Measurements from ENCODE around the gene MBTPS1.

The MBTPS1 gene

DNA sequence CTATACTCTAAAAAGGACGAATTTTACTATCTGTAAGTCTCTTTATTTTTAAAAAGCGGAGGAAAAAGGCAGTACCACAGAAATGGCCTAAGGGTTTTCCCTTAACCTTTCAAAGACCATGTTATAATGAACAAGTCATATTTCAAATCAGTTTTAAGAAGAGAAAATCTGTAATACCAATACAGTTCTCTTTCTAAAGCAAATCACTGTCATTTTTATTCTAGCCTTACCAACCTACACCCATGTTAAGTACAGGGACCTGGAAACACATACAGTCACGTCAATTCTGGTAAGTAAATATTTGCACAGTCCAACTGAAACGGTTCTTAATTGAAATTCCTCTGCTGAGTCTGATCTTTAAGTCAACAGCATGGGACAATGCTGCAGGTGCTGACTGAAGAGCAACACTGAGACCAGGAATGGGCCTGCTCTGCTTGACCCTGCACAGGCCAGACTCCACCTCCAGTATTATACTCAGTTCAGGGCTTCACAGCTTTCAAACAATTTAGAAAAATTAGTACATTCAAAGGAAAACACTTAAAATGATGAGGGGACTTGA lies 20.2 kb downstream of the MBTPS1 start:
- Mint-ChIP-seq H3K4me1 (ENCODE audit: low read depth) (peaks cover 13% of the 10 kb centered on the region), H3K27me3 (no peaks in the 10 kb centered on the region), H3K36me3 (ENCODE audit: low read depth) (peaks cover 45% of the 10 kb centered on the region), H3K4me3 (no peak overlapping the region), H3K27ac (no peak overlapping the region), H3K9me3 (no peaks in the 10 kb centered on the region)

DNA sequence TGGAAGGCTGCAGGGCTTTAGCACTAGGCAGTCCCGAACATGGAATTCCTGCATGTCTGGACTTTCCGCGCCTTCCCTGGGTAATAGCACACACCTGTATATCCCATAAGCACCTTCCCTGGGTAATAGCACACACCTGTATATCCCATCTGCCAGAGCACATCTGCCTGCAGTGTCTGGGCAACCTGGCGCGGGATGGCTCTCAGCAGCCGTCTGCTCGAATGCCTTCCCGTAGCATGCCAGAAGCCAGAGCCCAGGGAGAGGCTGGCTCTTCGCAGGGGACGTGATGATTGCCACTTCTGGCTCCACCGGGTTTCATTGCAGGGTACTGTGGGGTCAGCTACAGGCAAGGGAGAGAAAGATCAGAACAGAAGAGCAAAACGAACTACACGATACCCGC lies 21.3 kb downstream of the MBTPS1 start:
- Mint-ChIP-seq H3K27me3 (no peaks in the 10 kb centered on the region), H3K36me3 (ENCODE audit: low read depth) (peaks cover 56% of the 10 kb centered on the region), H3K4me1 (ENCODE audit: low read depth) (peaks cover 13% of the 10 kb centered on the region), H3K4me3 (no peak overlapping the region), H3K27ac (no peak overlapping the region), H3K9me3 (no peaks in the 10 kb centered on the region)

DNA sequence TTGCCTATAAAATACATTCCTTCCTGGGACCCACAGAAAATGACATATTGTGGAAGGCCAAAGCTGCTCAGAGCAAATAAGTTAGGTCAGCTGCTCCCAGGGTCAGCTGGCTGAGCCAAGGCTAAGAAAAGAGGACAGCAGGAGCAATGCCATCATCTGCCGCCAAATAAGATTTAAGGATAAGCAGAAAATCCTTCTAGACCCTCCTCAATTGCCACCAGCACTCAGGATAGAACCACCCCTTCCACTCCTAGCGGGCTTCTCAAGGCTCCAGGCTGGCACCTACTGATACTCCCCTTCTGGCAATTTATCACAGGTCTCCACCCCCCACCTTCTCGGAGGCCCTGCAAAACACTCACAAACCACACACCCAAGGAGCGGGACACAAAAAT lies 22.9 kb downstream of the MBTPS1 start:
- no peaks in the 10 kb centered on the region for H3K27me3 Mint-ChIP-seq
- peaks cover 12% of the 10 kb centered on the region for H3K4me1 Mint-ChIP-seq (ENCODE audit: low read depth)
- H3K36me3 Mint-ChIP-seq (ENCODE audit: low read depth): peaks cover 60% of the 10 kb centered on the region
- H3K9me3 Mint-ChIP-seq: no peaks in the 10 kb centered on the region
- no peak overlapping the region for H3K27ac Mint-ChIP-seq
- H3K4me3 Mint-ChIP-seq: no peak overlapping the region

DNA sequence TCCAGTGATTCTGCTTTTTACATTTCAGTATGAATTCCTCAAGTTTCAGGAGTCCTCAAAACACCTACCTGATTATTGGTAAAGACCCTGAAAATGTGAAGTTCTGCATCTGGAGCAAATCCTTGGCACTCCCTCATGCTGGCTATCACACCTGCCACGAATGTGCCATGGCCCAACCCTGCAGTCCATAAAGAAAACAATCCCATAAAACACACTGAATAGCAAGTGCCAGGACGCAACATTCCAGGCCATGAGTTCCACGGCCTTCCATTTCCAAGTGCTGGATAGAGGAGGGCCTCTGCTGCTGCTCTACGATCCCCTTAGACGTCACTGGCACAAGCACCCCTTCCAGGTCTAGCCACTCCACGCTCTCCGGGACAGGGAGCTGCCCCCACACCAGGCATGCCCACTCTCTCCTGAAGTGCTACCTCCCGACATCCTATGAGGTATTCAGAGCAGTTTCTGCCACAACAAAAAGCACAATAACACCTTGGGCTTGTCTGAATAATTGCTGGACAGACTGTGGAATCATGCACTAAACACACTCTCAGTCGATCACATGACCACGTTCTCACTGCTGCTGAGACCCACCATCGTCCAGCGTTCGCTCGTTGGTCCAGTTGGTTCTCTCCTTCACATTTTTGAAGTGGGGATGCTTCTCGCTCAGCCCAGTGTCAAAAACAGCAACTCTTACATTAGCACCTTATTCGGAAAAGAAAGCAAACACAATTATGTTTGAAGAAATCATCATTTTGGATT lies 23.4 kb downstream of the MBTPS1 start:
- H3K9me3 Mint-ChIP-seq: no peaks in the 10 kb centered on the region
- no peak overlapping the region for H3K4me3 Mint-ChIP-seq
- no peak overlapping the region for H3K27ac Mint-ChIP-seq
- no peaks in the 10 kb centered on the region for H3K27me3 Mint-ChIP-seq
- peaks cover 62% of the 10 kb centered on the region for H3K36me3 Mint-ChIP-seq (ENCODE audit: low read depth)
- H3K4me1 Mint-ChIP-seq (ENCODE audit: low read depth): peaks cover 14% of the 10 kb centered on the region

DNA sequence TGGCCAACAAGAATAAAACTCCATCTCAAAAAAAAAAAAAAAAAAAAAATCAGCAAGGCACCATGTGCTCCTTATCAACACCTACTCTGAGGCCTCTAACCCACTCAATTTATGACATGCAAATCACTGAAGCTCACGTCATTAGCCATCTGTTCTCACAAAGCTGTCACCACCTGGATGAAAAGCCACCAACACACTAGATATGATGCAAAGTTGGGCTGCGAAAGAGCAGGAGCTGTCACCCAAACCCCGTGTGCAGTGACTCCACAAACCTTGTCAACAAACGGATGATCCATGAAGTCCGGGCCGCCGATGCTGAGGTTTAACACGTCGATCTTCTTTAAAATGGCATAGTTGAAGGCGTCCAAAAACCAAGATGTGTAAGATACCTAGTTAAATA lies 25.3 kb downstream of the MBTPS1 start:
- Mint-ChIP-seq H3K27me3 (no peaks in the 10 kb centered on the region), H3K4me1 (ENCODE audit: low read depth) (peaks cover 30% of the 10 kb centered on the region), H3K4me3 (no peak overlapping the region), H3K36me3 (ENCODE audit: low read depth) (peaks cover 62% of the 10 kb centered on the region), H3K9me3 (no peaks in the 10 kb centered on the region), H3K27ac (no peak overlapping the region)

DNA sequence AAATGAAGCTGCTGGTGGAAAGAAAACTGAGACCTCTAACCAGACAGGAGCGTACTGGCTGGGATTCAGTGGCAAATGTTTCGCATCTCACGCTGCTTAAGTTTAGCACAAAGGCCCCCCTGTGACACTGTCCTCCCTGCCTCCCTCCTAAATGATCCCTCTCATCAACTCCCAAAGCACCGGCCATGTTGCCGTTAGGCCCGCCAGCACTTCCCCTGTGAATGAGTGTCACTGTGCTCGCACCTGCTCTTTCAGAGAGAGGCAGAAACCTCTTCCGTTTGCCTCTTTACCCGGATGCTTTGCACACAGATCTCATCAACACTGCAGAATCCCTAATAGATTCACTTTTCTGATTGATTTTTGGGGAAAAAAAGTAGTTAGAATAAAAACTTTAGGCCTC lies 26.5 kb downstream of the MBTPS1 start:
- no peak overlapping the region for H3K27ac Mint-ChIP-seq
- H3K4me3 Mint-ChIP-seq: no peak overlapping the region
- no peaks in the 10 kb centered on the region for H3K9me3 Mint-ChIP-seq
- H3K27me3 Mint-ChIP-seq: no peaks in the 10 kb centered on the region
- peaks cover 40% of the 10 kb centered on the region for H3K4me1 Mint-ChIP-seq (ENCODE audit: low read depth)
- peaks cover 69% of the 10 kb centered on the region for H3K36me3 Mint-ChIP-seq (ENCODE audit: low read depth)

DNA sequence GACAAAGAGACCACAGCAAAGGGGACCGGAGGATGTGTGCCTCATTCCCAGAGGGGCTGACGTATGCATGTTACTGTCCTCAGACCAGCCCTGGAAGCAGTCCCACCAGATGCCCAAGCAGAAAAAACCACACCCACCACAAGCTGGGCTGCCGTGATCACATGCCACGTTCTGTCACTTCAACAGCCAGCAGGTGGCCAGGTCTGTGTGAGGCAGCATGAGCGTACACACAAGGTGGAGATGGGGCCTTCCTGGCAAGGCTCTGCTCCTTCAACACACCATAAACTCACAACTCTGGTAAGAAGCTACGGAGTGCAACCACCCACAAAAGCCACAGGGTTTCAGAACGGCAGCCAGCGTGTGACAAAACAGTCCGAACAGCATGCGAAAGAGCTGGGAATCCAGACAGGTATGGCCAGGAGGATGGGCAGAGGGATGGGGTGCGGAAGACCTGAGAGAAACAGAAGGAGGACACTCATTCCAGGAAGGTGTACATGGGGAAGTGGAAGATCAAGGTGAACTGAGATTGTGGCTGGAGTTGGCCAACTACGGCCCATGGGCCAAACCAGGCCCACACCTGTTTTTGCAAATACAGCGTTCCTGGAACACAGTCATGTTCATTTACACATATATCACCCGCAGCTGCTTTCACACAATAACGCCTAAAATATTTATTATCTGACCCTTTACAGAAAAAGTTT lies 27.9 kb downstream of the MBTPS1 start:
- Mint-ChIP-seq H3K27ac (peak overlapping the region; percentile 66), H3K36me3 (ENCODE audit: low read depth) (peaks cover 60% of the 10 kb centered on the region), H3K9me3 (no peaks in the 10 kb centered on the region), H3K4me1 (ENCODE audit: low read depth) (peaks cover 47% of the 10 kb centered on the region), H3K4me3 (no peak overlapping the region), H3K27me3 (no peaks in the 10 kb centered on the region)

DNA sequence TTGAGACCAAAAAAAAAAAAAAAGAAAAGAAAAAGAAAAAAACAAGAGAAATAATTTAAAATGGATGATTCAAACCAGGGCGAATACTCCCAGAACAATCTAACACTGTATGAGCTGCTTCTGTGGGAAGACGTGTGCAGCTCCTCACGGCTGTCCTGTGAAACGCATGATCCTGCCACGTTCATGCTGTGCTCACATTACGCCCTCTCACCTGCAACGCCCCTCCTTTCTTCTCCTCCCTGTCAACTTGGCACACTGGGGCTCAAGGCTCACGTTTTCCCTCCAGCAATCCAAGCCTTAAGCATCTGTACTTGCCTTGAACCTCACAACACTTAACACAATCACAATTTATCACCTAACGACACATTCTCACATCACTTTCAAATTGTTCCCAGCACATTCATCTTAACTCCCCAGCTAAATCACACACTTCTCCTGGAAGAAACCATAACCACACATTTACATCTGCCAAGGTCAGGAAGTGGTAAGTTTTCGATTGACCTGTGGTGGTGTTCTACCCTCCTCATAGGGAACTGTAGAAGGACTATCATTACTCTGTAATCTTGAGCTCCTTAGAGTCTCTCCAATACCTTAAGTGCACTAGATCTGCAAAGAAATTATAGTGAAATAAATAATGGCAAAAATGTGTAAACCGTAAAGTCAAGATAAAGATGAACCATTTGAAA lies 29.1 kb downstream of the MBTPS1 start:
- Mint-ChIP-seq H3K27ac (peak overlapping the region; percentile 12), H3K4me3 (peak overlapping the region; percentile 33), H3K9me3 (no peaks in the 10 kb centered on the region), H3K27me3 (no peaks in the 10 kb centered on the region), H3K4me1 (ENCODE audit: low read depth) (peaks cover 47% of the 10 kb centered on the region), H3K36me3 (ENCODE audit: low read depth) (peaks cover 55% of the 10 kb centered on the region)

DNA sequence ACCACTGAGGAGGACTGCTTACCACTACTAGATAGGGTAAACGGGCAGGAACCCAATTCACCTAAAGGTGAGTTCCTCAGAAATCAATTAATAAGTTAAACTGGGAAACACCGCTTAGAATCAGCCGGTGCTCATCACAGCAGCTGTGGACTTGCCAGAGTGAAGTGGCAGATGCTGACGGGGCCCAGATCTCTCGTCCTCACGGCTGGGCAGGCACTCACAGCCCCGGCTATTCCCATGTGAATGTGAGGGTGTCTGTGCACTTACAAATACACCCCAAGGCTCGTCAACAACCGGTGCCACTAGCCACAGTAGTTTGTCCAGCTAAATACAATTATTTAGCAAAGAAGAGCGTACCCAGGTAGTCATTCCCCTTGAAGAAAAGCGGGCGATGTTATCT lies 29.7 kb downstream of the MBTPS1 start:
- Mint-ChIP-seq H3K4me1 (ENCODE audit: low read depth) (peaks cover 47% of the 10 kb centered on the region), H3K27me3 (no peaks in the 10 kb centered on the region), H3K4me3 (no peak overlapping the region), H3K9me3 (no peaks in the 10 kb centered on the region), H3K27ac (no peak overlapping the region), H3K36me3 (ENCODE audit: low read depth) (peaks cover 54% of the 10 kb centered on the region)

DNA sequence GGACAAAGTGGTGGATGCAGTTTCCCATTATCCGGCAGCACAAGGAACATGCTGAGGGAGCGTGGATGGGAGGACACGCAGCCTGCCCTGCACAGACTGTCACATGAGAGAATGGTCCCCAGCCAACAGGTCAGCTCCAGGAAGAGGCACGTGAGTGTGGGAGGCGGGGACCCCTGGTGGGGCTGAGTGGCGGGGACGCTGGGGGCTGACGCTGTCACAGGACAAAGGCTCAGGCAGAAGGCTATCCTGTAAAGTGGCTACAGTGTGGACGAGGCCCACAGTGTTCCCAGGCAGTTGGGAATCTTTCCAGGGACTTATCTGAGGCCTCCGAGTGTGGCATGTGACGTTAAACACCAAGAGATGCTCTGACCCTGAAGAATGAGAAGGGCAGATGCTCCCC lies 30.4 kb downstream of the MBTPS1 start:
- peaks cover 47% of the 10 kb centered on the region for H3K4me1 Mint-ChIP-seq (ENCODE audit: low read depth)
- no peaks in the 10 kb centered on the region for H3K27me3 Mint-ChIP-seq
- no peak overlapping the region for H3K27ac Mint-ChIP-seq
- H3K4me3 Mint-ChIP-seq: peak overlapping the region; percentile 31
- no peaks in the 10 kb centered on the region for H3K9me3 Mint-ChIP-seq
- H3K36me3 Mint-ChIP-seq (ENCODE audit: low read depth): peaks cover 55% of the 10 kb centered on the region

DNA sequence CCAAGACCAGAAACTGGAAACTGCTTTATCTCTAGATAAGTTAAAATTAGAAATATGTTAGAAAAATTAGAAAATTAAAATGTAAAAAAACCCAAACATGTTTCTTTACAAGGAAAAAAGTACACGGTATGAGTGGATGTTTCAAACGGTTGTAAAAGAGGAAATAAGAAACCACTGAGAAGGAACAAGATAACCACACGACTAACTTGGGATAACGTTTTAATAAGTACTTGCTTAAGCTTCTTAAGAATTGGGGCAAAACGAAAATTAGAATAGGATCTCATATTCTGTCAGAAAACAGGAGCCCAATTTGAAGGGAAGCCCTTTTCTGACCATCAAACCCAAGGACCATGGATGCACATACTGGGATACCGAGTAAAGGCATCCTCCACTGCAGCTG lies 31.0 kb downstream of the MBTPS1 start:
- Mint-ChIP-seq H3K4me1 (ENCODE audit: low read depth) (peaks cover 47% of the 10 kb centered on the region), H3K27me3 (no peaks in the 10 kb centered on the region), H3K36me3 (ENCODE audit: low read depth) (peaks cover 55% of the 10 kb centered on the region), H3K27ac (peak overlapping the region; percentile 57), H3K4me3 (peak overlapping the region; percentile 31), H3K9me3 (no peaks in the 10 kb centered on the region)

DNA sequence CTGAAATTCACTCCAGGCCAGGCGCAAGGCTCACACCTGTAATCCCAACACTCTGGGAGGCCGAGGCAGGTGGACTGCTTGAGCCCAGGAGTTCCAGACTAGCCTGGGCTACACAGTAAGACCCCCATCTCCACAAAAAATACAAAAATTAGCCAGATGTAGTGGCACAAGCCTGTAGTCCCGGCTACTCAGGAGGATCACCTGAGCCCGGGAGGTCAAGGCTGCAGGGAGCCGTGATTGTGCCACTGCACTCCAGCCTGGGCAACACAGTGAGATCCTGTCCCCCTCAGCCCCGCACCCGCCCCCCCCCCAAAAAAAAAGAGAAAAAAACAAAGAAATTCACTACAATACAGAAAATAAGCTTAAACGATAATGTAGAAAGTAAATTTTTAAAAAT lies 31.5 kb downstream of the MBTPS1 start:
- Mint-ChIP-seq H3K27me3 (no peaks in the 10 kb centered on the region), H3K4me1 (ENCODE audit: low read depth) (peaks cover 47% of the 10 kb centered on the region), H3K36me3 (ENCODE audit: low read depth) (peaks cover 53% of the 10 kb centered on the region), H3K4me3 (no peak overlapping the region), H3K9me3 (no peaks in the 10 kb centered on the region), H3K27ac (no peak overlapping the region)

DNA sequence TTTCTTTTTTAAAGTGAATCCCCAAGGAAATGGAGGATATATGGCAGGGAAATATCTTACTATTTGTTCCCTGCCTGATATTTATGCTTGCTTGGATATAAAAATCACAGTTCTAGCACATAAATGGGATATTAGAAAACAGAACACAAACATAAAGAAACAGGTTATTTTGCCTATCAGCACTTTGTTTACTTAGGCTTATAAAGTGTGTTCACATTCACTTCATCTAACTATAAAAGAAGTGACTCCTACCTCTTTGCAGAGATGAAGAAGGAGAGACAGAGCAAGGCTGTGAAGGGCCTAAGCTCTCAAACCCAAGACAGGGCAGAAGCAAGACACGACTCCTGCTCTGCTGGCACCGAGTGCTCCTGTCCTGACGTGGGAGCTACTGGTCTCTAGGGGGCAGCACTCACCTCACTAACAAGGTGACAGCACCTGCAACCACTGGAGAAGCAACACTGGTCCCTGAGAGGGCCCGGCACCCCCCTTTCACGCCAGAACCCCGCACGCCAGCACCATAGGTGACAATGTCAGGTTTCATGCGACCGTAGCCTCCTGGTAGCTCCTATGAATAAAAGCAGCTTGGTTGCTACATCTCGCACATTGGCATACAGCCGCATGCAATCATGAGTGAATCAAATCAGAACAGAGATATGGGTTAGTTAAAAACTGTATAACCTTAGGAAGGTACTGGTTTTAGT lies 32.0 kb downstream of the MBTPS1 start:
- Mint-ChIP-seq H3K27me3 (no peaks in the 10 kb centered on the region), H3K36me3 (ENCODE audit: low read depth) (peaks cover 57% of the 10 kb centered on the region), H3K9me3 (no peaks in the 10 kb centered on the region), H3K27ac (no peak overlapping the region), H3K4me1 (ENCODE audit: low read depth) (peaks cover 47% of the 10 kb centered on the region), H3K4me3 (no peak overlapping the region)

DNA sequence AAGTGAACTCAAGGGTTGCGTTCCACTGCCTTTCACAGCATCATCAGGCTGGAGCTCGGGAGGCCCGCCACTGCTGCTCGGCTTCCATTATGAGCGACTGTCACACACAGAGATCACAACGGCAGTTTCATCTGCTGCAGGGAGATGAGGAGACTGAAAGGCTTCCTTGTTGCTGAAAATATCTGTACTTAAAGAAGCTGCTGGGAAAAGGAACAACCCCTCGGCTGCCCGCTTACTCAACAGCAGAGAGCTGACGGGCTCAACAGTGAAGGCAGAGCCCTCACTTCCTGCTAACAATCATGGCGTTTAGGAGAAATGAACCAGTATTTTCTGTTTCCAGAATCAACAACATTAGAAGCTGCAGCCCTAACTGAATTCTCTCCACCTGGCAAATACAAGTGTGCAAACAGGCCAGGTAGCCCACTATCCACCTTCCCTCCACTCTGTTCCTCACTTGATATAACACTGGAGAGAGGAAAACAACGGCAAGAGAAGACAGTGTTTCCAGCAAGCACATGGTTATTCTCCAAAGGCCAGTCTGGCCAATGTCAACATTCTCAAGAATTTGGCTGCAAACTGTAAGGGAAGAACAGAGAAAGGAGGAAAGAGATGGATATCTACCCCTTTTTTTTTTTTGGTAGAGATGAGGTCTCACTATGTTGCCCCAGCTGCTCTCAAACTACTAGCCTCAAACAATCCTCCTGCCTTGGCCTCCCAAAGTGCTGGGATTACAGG lies 33.7 kb downstream of the MBTPS1 start:
- Mint-ChIP-seq H3K27ac (no peak overlapping the region), H3K4me1 (ENCODE audit: low read depth) (peaks cover 30% of the 10 kb centered on the region), H3K4me3 (no peak overlapping the region), H3K27me3 (no peaks in the 10 kb centered on the region), H3K36me3 (ENCODE audit: low read depth) (peaks cover 51% of the 10 kb centered on the region), H3K9me3 (no peaks in the 10 kb centered on the region)
